ENCODE data around the gene SELP. TPM values are rescaled to one million over a fixed set of nuclear protein-coding genes. Genes with fewer than 3 reads are reported as not detected.

SELP gene
- total and polyA plus RNA-seq, 9 of the 15 experiments (the other 6 are each of a cell fraction or from before 2014, with no cell fraction given): not detected

DNA sequence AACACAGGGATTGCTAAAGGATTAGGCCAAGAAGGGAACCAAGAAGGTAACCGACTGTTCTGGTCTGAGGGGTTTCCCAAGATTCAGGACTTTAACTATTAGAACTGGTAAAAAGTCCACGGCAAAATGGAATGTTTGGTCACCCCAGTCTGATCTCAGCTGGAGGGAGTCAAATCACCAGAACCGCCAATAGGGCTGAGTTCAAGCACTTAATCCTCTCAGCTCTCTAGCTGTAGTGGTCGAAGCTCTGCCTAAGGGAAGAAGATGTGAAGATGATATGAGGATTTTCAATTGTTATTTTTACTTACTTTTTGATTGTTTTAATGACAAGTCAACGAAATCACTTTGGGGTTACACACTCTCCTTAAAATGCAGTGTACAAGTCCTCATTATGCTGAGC lies 72.8 kb downstream of the SELP start (continued):
- TF ChIP-seq, protein P1, sequence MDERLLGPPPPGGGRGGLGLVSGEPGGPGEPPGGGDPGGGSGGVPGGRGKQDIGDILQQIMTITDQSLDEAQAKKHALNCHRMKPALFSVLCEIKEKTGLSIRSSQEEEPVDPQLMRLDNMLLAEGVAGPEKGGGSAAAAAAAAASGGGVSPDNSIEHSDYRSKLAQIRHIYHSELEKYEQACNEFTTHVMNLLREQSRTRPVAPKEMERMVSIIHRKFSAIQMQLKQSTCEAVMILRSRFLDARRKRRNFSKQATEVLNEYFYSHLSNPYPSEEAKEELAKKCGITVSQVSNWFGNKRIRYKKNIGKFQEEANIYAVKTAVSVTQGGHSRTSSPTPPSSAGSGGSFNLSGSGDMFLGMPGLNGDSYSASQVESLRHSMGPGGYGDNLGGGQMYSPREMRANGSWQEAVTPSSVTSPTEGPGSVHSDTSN (CRISPR knock-in tag; IDR thresholded peaks at IDR 0.05; ENCODE audit: low read depth): no peak
- TF ChIP-seq, protein P1 (tag; conservative IDR thresholded peaks at IDR 0.05; ENCODE audit: low read depth): no peak
- TF ChIP-seq KDM4B (IDR thresholded peaks at IDR 0.05; ENCODE audit: borderline replicate concordance in 2 of 2, low read depth in 1 of 2) (no peak), THRAP3 (IDR thresholded peaks at IDR 0.05; ENCODE audit: borderline replicate concordance) (no peak), RBM39 (optimal IDR thresholded peaks at IDR 0.05; ENCODE audit: low read depth, low read length) (no peak), SMAD3 (CRISPR knock-in tag; conservative IDR thresholded peaks at IDR 0.05) (no peak), FOXP1 (CRISPR knock-in tag; IDR thresholded peaks at IDR 0.05) (no peak), TAF7 (tag; IDR thresholded peaks at IDR 0.05) (no peak), NR2C1 (IDR thresholded peaks at IDR 0.05) (no peak), NR2C1 (tag; IDR thresholded peaks at IDR 0.05) (no peak)

Measured in K562 (cell line).